H9 (cell line): ENCODE measurements around the gene CACNA2D3. TPM values are rescaled to one million over a fixed set of nuclear protein-coding genes. Genes with fewer than 3 reads are reported as not detected.

Experiments
- DNase-seq: peaks from one replicate; pipeline ENCODE4 v3.0.0-alpha.2; 2017
- H2AFZ ChIP-seq: one replicate; pipeline ENCODE4 v1.6.1; 2013; ENCODE audit warnings: mild to moderate bottlenecking, low read length, control low read depth, moderate library complexity
- H2AK5ac ChIP-seq: 2 replicates; pipeline ENCODE4 v1.6.1; 2013; ENCODE audit warnings: low read length, control low read depth, mixed read lengths; ENCODE audit not compliant: insufficient read length
- H2BK120ac ChIP-seq: one replicate; pipeline ENCODE4 v1.6.1; 2013; ENCODE audit warnings: low read depth, mild to moderate bottlenecking, low read length, control low read depth, inconsistent platforms; ENCODE audit not compliant: poor library complexity, severe bottlenecking
- H2BK12ac ChIP-seq: 2 replicates; pipeline ENCODE4 v1.6.1; 2013; ENCODE audit warnings: low read length, control low read depth, mixed read lengths, low read depth; ENCODE audit not compliant: insufficient read length
- H2BK15ac ChIP-seq: 2 replicates; pipeline ENCODE4 v1.6.1; 2013; ENCODE audit warnings: low read depth, low read length, control low read depth
- H2BK20ac ChIP-seq: one replicate; pipeline ENCODE4 v1.6.1; 2013; ENCODE audit warnings: low read depth, mild to moderate bottlenecking, low read length, control low read depth, inconsistent platforms; ENCODE audit not compliant: poor library complexity, severe bottlenecking
- H2BK5ac ChIP-seq: 2 replicates; pipeline ENCODE4 v1.6.1; 2013; ENCODE audit warnings: low read length, control low read depth, mixed read lengths; ENCODE audit not compliant: insufficient read length
- H3K14ac ChIP-seq: 2 replicates; pipeline ENCODE4 v1.6.1; 2013; ENCODE audit warnings: low read length, control low read depth; ENCODE audit not compliant: insufficient read depth
- H3K18ac ChIP-seq: 2 replicates; pipeline ENCODE4 v1.6.1; 2013; ENCODE audit warnings: low read depth, mild to moderate bottlenecking, mixed read lengths, low read length, control low read depth; ENCODE audit not compliant: insufficient read length
- H3K23ac ChIP-seq: 2 replicates; pipeline ENCODE4 v1.6.1; 2013; ENCODE audit warnings: low read length, control low read depth, mixed read lengths, low read depth; ENCODE audit not compliant: insufficient read length
- H3K23me2 ChIP-seq: 2 replicates; pipeline ENCODE4 v1.6.1; 2013; ENCODE audit warnings: low read depth, mild to moderate bottlenecking, mixed read lengths, low read length, control low read depth; ENCODE audit not compliant: insufficient read length, poor library complexity, severe bottlenecking
- H3K27ac ChIP-seq: 2 replicates; pipeline ENCODE4 v1.5.1; 2013; ENCODE audit warnings: low read length, control low read depth, mixed read lengths, low read depth; ENCODE audit not compliant: insufficient read length
- H3K27me3 ChIP-seq: 2 replicates; pipeline ENCODE4 v1.6.1; 2013; ENCODE audit warnings: low read length, control low read depth, inconsistent platforms; ENCODE audit not compliant: insufficient read depth
- H3K4ac ChIP-seq: 2 replicates; pipeline ENCODE4 v1.6.1; 2013; ENCODE audit warnings: low read depth, mild to moderate bottlenecking, control low read depth, inconsistent platforms, low read length, moderate library complexity
- H3K4me1 ChIP-seq: 2 replicates; pipeline ENCODE4 v1.6.1; 2013; ENCODE audit warnings: low read length, control low read depth, inconsistent platforms; ENCODE audit not compliant: insufficient read depth
- H3K4me2 ChIP-seq: 2 replicates; pipeline ENCODE4 v1.6.1; 2013; ENCODE audit warnings: low read length, control low read depth, mixed read lengths; ENCODE audit not compliant: insufficient read length, insufficient read depth
- H3K56ac ChIP-seq: 2 replicates; pipeline ENCODE4 v1.6.1; 2013; ENCODE audit warnings: low read depth, mild to moderate bottlenecking, mixed read lengths, low read length, control low read depth; ENCODE audit not compliant: insufficient read length
- H3K79me1 ChIP-seq: 2 replicates; pipeline ENCODE4 v1.6.1; 2013; ENCODE audit warnings: low read depth, mild to moderate bottlenecking, moderate library complexity, low read length, control low read depth, inconsistent platforms; ENCODE audit not compliant: insufficient read depth, poor library complexity, severe bottlenecking
- H3K79me2 ChIP-seq: 2 replicates; pipeline ENCODE4 v1.6.1; 2013; ENCODE audit warnings: low read length, control low read depth, inconsistent platforms; ENCODE audit not compliant: insufficient read depth
- H3K9ac ChIP-seq: 2 replicates; pipeline ENCODE4 v1.6.1; 2013; ENCODE audit warnings: low read length, control low read depth, mixed read lengths; ENCODE audit not compliant: insufficient read length; ENCODE audit errors: extremely low read depth
- H3K9me3 ChIP-seq: one replicate; pipeline ENCODE4 v1.6.1; 2013; ENCODE audit warnings: low read depth, low read length, inconsistent platforms; ENCODE audit not compliant: control insufficient read depth
- H3T11ph ChIP-seq: one replicate; pipeline ENCODE4 v1.6.1; 2013; ENCODE audit warnings: mild to moderate bottlenecking, low read length, control low read depth, inconsistent platforms
- H4K20me1 ChIP-seq: one replicate; pipeline ENCODE4 v1.6.1; 2013; ENCODE audit not compliant: control insufficient read depth, insufficient read length, insufficient read depth
- H4K5ac ChIP-seq: 2 replicates; pipeline ENCODE4 v1.6.1; 2013; ENCODE audit warnings: low read depth, mild to moderate bottlenecking, mixed read lengths, low read length, control low read depth; ENCODE audit not compliant: insufficient read length
- H4K8ac ChIP-seq: replicated peaks from 2 replicates; pipeline ENCODE4 v1.6.1; 2013; ENCODE audit warnings: low read length, control low read depth, mixed read lengths, low read depth; ENCODE audit not compliant: insufficient read length
- H4K91ac ChIP-seq: 2 replicates; pipeline ENCODE4 v1.6.1; 2013; ENCODE audit warnings: low read depth, mild to moderate bottlenecking, moderate library complexity, mixed read lengths, low read length, control low read depth; ENCODE audit not compliant: insufficient read length
- H3K27ac Mint-ChIP-seq, 3 experiments: 2 replicates in 2 of 3; 3 replicates in 1 of 3; pipeline ENCODE4 v1.8.0; 2020 to 2021; ENCODE audit warnings: mixed read lengths in 3 of 3, mild to moderate bottlenecking in 1 of 3, moderate library complexity in 1 of 3
- H3K27me3 Mint-ChIP-seq: 2 replicates; pipeline ENCODE4 v1.8.0; 2021; ENCODE audit warnings: low read depth, mild to moderate bottlenecking, moderate library complexity, mixed read lengths
- H3K36me3 Mint-ChIP-seq, 3 experiments: 2 replicates in 2 of 3; 3 replicates in 1 of 3; pipeline ENCODE4 v1.8.0; 2020 to 2021; ENCODE audit warnings: low read depth in 3 of 3, mixed read lengths in 3 of 3; ENCODE audit not compliant: insufficient read depth in 1 of 3
- H3K4me1 Mint-ChIP-seq, 2 experiments: 2 replicates each; pipeline ENCODE4 v1.8.0; 2020; ENCODE audit warnings: mixed read lengths in 2 of 2
- H3K4me3 Mint-ChIP-seq, 2 experiments: 2 replicates in 1 of 2; 3 replicates in 1 of 2; pipeline ENCODE4 v1.8.0; 2020 to 2021; ENCODE audit warnings: mild to moderate bottlenecking in 2 of 2, mixed read lengths in 2 of 2, moderate library complexity in 1 of 2
- H3K9me3 Mint-ChIP-seq, 2 experiments: 2 replicates in 1 of 2; 3 replicates in 1 of 2; pipeline ENCODE4 v1.8.0; 2020; ENCODE audit warnings: mild to moderate bottlenecking in 2 of 2, mixed read lengths in 2 of 2, moderate library complexity in 1 of 2
- CTCF ChIP-seq: fragments of 200-600 bp; sonication (generic); conservative IDR thresholded peaks from 3 replicates; pipeline ENCODE4 v1.8.0; 2021; ENCODE audit warnings: antibody characterized with exemption, mild to moderate bottlenecking
- WGBS: extraction: QIAGEN DNeasy Blood & Tissue Kit; methylation state at CpG from one replicate; pipeline ENCODE4 v1.1.7; 2013; ENCODE audit warnings: missing lambda C conversion rate, low lambda C conversion rate, mixed read lengths; ENCODE audit not compliant: insufficient read length; ENCODE audit errors: extremely low coverage; 5-methylcytosine and 5-hydroxymethylcytosine counted together
- total RNA-seq: library from RNA; stranded (reverse); gene quantifications from 2 replicates; pipeline ENCODE4 v1.2.1, GENCODE V29; 2021

The CACNA2D3 gene
- total RNA-seq, 1 experiment from 2014 or later: 3.2 TPM

GRCh38 chr3:54311211-54311747 lies 188.9 kb downstream of the CACNA2D3 start:
- WGBS: no CpG with 5 or more reads among the region's 6 CpGs
- Histone ChIP-seq H3K79me2 (no peaks in the 10 kb centered on the region), H3K23ac (no peak overlapping the region), H4K20me1 (no peaks in the 10 kb centered on the region), H2BK5ac (no peak overlapping the region), H3K4me2 (no peak overlapping the region), H3K27ac (no peak overlapping the region), H2BK15ac (no peak overlapping the region), H3K27me3 (no peaks in the 10 kb centered on the region), H3K9me3 (no peaks in the 10 kb centered on the region), H3K79me1 (no peaks in the 10 kb centered on the region), H3K56ac (no peak overlapping the region), H4K5ac (no peak overlapping the region), H4K91ac (no peak overlapping the region), H2AFZ (no peak overlapping the region), H3T11ph (no peak overlapping the region), H3K14ac (no peak overlapping the region), H3K18ac (no peak overlapping the region), H3K23me2 (no peaks in the 10 kb centered on the region), H3K9ac (no peak overlapping the region), H3K4me1 (no peaks in the 10 kb centered on the region), H4K8ac (no peak overlapping the region), H2BK120ac (no peak overlapping the region), H3K4ac (no peak overlapping the region), H2BK12ac (no peak overlapping the region), H2AK5ac (no peak overlapping the region), H2BK20ac (no peak overlapping the region)
- H3K4me3 Mint-ChIP-seq: no peak overlapping the region
- no peaks in the 10 kb centered on the region for H3K36me3 Mint-ChIP-seq
- peaks cover 6% of the 10 kb centered on the region for H3K27me3 Mint-ChIP-seq
- no peak for TF ChIP-seq CTCF
- H3K4me1 Mint-ChIP-seq: peaks cover 4 to 9% of the 10 kb centered on the region in 2 experiments
- no peak overlapping the region; a peak in 1 of 7 replicates for H3K27ac Mint-ChIP-seq
- peaks cover 0 to 3% of the 10 kb centered on the region in 2 experiments; a peak in 1 of 5 replicates for H3K9me3 Mint-ChIP-seq
- no peak for DNase-seq
